Keratinocyte (primary cell): ENCODE data around the gene TBC1D10B.
"Not testable (repeated sequence)": the region's sequence is repeated elsewhere in the genome, so short reads cannot be mapped to it uniquely, and the experiment has no call there.

Source experiments
- CTCF ChIP-seq, 3 experiments: IDR thresholded peaks in 1 of 3; conservative IDR thresholded peaks in 1 of 3; optimal IDR thresholded peaks in 1 of 3; 2 replicates in 2 of 3; 3 replicates in 1 of 3; pipeline versions ENCODE3 to v1.5.1; 2011; ENCODE audit warnings: low read length in 3 of 3, mild to moderate bottlenecking in 3 of 3, moderate library complexity in 2 of 3, control low read depth in 1 of 3, inconsistent platforms in 1 of 3; ENCODE audit not compliant: insufficient read depth in 2 of 3; ENCODE audit errors: extremely low read depth in 1 of 3
- EZH2 ChIP-seq: IDR thresholded peaks from one replicate; pipeline ENCODE4 v1.6.1; 2012; ENCODE audit warnings: inconsistent platforms, mild to moderate bottlenecking, low read length, moderate library complexity

GRCh38 chr16:30310937-30311336 lies 59.4 kb downstream of the TBC1D10B start:
- TF ChIP-seq CTCF (optimal IDR thresholded peaks at IDR 0.05 in 1 of 3, IDR thresholded peaks at IDR 0.05 in 1 of 3, conservative IDR thresholded peaks at IDR 0.05 in 1 of 3; ENCODE audit: extremely low read depth in 1 of 3, insufficient read depth in 2 of 3, low read length in 3 of 3); EZH2: not testable (repeated sequence)
